Liver (tissue), 9 donors: ENCODE measurements around the gene B4GALNT3. TPM values are rescaled to one million over a fixed set of nuclear protein-coding genes. Genes with fewer than 3 reads are reported as not detected.

Experiments
- DNase-seq: peaks from one replicate; pipeline ENCODE4 v3.0.0-alpha.2; 2017; ENCODE audit warnings: low spot score
- H3K27ac ChIP-seq, 2 donors: one replicate each; pipeline ENCODE4 v1.7.0; 2013; ENCODE audit warnings: inconsistent platforms in 2 of 2, low read length in 2 of 2, control low read depth in 1 of 2, low read depth in 1 of 2, mild to moderate bottlenecking in 1 of 2
- H3K27me3 ChIP-seq, 4 donors: one replicate each; pipeline versions ENCODE4 v1.6.1 to v1.7.0; 2013; ENCODE audit warnings: low read length in 3 of 4, inconsistent platforms in 1 of 4, mild to moderate bottlenecking in 1 of 4, moderate library complexity in 1 of 4; ENCODE audit not compliant: control insufficient read depth in 4 of 4, insufficient read depth in 4 of 4
- H3K36me3 ChIP-seq, 4 donors: one replicate each; pipeline versions ENCODE4 v1.6.1 to v1.7.0; 2013; ENCODE audit warnings: low read length in 3 of 4, mild to moderate bottlenecking in 3 of 4, low read depth in 1 of 4, moderate library complexity in 1 of 4; ENCODE audit not compliant: control insufficient read depth in 4 of 4, insufficient read depth in 3 of 4
- H3K4me1 ChIP-seq, 4 donors: one replicate each; pipeline versions ENCODE4 v1.6.1 to v1.7.0; 2013; ENCODE audit warnings: low read length in 3 of 4, mild to moderate bottlenecking in 3 of 4, moderate library complexity in 1 of 4; ENCODE audit not compliant: control insufficient read depth in 4 of 4, insufficient read depth in 4 of 4
- H3K4me3 ChIP-seq, 3 donors: one replicate each; pipeline versions ENCODE4 v1.6.1 to v1.7.0; 2013; ENCODE audit warnings: low read length in 3 of 3, control low read depth in 1 of 3, low read depth in 1 of 3, mild to moderate bottlenecking in 1 of 3
- H3K9ac ChIP-seq, 2 donors: one replicate each; pipeline ENCODE4 v1.7.0; 2013; ENCODE audit warnings: low read length in 2 of 2, mild to moderate bottlenecking in 2 of 2, moderate library complexity in 2 of 2, control low read depth in 1 of 2, low read depth in 1 of 2
- H3K9me3 ChIP-seq, 4 donors: one replicate each; pipeline versions ENCODE4 v1.6.1 to v1.7.0; 2013; ENCODE audit warnings: low read length in 3 of 4; ENCODE audit not compliant: control insufficient read depth in 4 of 4
- EGR1 ChIP-seq, 2 donors: IDR thresholded peaks; 2 replicates each; pipeline ENCODE4 v1.6.1; 2016 to 2018; ENCODE audit warnings: antibody characterized with exemption in 2 of 2, low read depth in 2 of 2
- FOXA1 ChIP-seq: IDR thresholded peaks from 2 replicates; pipeline ENCODE4 v1.6.1; 2016; ENCODE audit warnings: antibody characterized with exemption
- FOXA2 ChIP-seq: IDR thresholded peaks from 2 replicates; pipeline ENCODE4 v1.6.1; 2016; ENCODE audit warnings: antibody characterized with exemption
- GABPA ChIP-seq, 2 donors: IDR thresholded peaks in 1 of 2; conservative IDR thresholded peaks in 1 of 2; 2 replicates each; pipeline ENCODE4 v1.6.1; 2016; ENCODE audit warnings: antibody characterized with exemption in 2 of 2, mild to moderate bottlenecking in 1 of 2, moderate library complexity in 1 of 2
- NR2F2 ChIP-seq: IDR thresholded peaks from 2 replicates; pipeline ENCODE4 v1.6.1; 2016; ENCODE audit warnings: antibody characterized with exemption
- RAD21 ChIP-seq, 2 donors: IDR thresholded peaks; 2 replicates each; pipeline ENCODE4 v1.6.1; 2016; ENCODE audit warnings: antibody characterized with exemption in 2 of 2, mild to moderate bottlenecking in 2 of 2
- SP1 ChIP-seq: IDR thresholded peaks from 2 replicates; pipeline ENCODE4 v1.6.1; 2018; ENCODE audit warnings: antibody characterized with exemption, mild to moderate bottlenecking
- TAF1 ChIP-seq: conservative IDR thresholded peaks from 2 replicates; pipeline ENCODE4 v1.6.1; 2016; ENCODE audit warnings: antibody characterized with exemption, mild to moderate bottlenecking
- WGBS: extraction: QIAGEN DNeasy Blood & Tissue Kit; methylation state at CpG from one replicate; pipeline ENCODE4 v1.1.7; 2013; 5-methylcytosine and 5-hydroxymethylcytosine counted together
- polyA plus RNA-seq, 2 donors: library from polyadenylated mRNA; stranded (reverse) in 1 of 2; unstranded in 1 of 2; fragments of 200-250 nt in 1 of 2; fragments of >200 nt in 1 of 2; fragmentation: Nextera tagmentation in 1 of 2; extraction: Ambion mirVana in 1 of 2; gene quantifications; one replicate each; pipeline versions ENCODE4 v1.2.1 to v1.2.3, GENCODE V29; 2013 to 2015
- total RNA-seq, 2 donors: library from RNA; depleted of rRNA; stranded (reverse); fragments of >200 nt; gene quantifications; one replicate each; pipeline ENCODE4 v1.2.3, GENCODE V29; 2014
- TF ChIP-seq, protein P1 (sequence below): IDR thresholded peaks from 2 replicates; pipeline ENCODE4 v1.6.1; 2016; ENCODE audit warnings: antibody characterized with exemption, mild to moderate bottlenecking
- TF ChIP-seq, protein P2 (sequence below): IDR thresholded peaks from 2 replicates; pipeline ENCODE4 v1.6.1; 2016; ENCODE audit warnings: antibody characterized with exemption
- TF ChIP-seq, protein P3 (sequence below): IDR thresholded peaks from 2 replicates; pipeline ENCODE4 v1.6.1; 2016; ENCODE audit warnings: antibody characterized with exemption
- TF ChIP-seq, protein P4 (sequence below): IDR thresholded peaks from 2 replicates; pipeline ENCODE4 v1.6.1; 2016; ENCODE audit warnings: antibody characterized with exemption
- TF ChIP-seq, protein P5 (sequence below): fragments of 150-350 bp; IDR thresholded peaks from 2 replicates; pipeline ENCODE4 v1.5.1; 2017; ENCODE audit warnings: improper control_type of control experiment, low read depth, low read length; ENCODE audit not compliant: missing input control
- donor health status: healthy.
- donor health status: healthy.
- donor health status: healthy.
- donor health status: healthy.
- donor health status: healthy.

The B4GALNT3 gene
- total and polyA plus RNA-seq, 4 donors = 0.09 to 0.25 (median 0.14) TPM; not detected in 1

DNA sequence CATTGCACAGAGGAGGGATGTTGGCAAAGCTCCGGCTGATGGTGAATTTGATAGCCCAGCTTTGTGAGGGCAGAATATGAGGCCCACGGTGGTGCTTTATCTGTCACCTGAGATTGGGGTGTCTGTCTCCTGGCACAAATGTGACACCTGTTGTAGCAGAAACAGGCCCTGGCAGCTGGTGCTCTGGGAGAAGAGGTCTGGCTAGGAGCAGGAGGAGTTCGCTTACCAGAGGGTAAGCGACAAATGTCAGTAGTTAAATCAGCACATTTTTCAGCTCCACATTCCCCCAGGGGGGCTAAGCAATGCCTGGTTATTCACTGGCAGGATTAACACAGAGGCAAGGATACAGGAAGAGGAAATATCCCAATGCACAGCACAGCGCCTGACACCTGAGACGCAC lies 71.1 kb downstream of the B4GALNT3 start:
- H3K4me1 ChIP-seq = no peaks in the 10 kb centered on the region
- no peak overlapping the region for H3K4me3 ChIP-seq
- no peak overlapping the region for H3K27ac ChIP-seq
- DNase-seq = no peak
- no peaks in the 10 kb centered on the region for H3K36me3 ChIP-seq
- no peak for TF ChIP-seq NR2F2
- WGBS = 95% methylated on average over 6 of the region's 6 CpGs
- H3K9ac ChIP-seq = no peak overlapping the region
- H3K9me3 ChIP-seq = peaks cover 0 to 2% (median under 1%) of the 10 kb centered on the region in 4 donors
- H3K27me3 ChIP-seq = no peaks in the 10 kb centered on the region

DNA sequence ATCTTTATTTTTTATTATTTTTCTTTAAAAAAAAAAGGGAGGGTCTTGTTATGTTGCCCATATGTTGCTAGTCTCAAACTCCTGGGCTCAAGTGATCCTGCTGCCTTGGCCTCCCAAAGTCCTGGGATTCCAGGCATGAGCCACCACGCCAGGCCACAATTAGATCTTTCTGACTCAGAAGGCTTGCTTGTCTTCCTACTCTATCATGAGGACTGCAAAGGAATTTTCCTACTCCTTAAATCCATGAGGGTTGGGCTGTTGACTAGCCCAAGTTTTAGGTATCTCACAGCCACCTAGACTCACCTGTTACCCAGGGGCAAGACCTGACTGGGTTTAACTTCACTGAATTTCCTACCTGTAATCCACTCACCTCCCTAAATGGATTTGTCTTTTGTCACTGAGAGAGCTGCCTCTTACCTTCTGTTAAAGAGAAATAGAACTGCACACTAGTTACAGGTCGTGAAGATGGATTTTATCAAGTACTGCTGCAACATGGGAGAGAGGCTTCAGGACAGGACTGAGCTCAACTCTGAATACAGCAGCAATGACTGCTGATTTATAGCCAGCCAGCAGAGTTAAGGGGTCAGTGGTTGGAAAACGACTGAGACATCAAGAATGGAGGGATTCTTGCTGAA lies 72.3 kb downstream of the B4GALNT3 start:
- DNase-seq = no peak
- Histone ChIP-seq H3K4me3 (no peak overlapping the region), H3K36me3 (no peaks in the 10 kb centered on the region), H3K27ac (no peak overlapping the region), H3K27me3 (no peaks in the 10 kb centered on the region), H3K4me1 (no peaks in the 10 kb centered on the region), H3K9me3 (peaks cover 0 to 2% (median under 1%) of the 10 kb centered on the region in 4 donors), H3K9ac (no peak overlapping the region)
- TF ChIP-seq, protein P1, sequence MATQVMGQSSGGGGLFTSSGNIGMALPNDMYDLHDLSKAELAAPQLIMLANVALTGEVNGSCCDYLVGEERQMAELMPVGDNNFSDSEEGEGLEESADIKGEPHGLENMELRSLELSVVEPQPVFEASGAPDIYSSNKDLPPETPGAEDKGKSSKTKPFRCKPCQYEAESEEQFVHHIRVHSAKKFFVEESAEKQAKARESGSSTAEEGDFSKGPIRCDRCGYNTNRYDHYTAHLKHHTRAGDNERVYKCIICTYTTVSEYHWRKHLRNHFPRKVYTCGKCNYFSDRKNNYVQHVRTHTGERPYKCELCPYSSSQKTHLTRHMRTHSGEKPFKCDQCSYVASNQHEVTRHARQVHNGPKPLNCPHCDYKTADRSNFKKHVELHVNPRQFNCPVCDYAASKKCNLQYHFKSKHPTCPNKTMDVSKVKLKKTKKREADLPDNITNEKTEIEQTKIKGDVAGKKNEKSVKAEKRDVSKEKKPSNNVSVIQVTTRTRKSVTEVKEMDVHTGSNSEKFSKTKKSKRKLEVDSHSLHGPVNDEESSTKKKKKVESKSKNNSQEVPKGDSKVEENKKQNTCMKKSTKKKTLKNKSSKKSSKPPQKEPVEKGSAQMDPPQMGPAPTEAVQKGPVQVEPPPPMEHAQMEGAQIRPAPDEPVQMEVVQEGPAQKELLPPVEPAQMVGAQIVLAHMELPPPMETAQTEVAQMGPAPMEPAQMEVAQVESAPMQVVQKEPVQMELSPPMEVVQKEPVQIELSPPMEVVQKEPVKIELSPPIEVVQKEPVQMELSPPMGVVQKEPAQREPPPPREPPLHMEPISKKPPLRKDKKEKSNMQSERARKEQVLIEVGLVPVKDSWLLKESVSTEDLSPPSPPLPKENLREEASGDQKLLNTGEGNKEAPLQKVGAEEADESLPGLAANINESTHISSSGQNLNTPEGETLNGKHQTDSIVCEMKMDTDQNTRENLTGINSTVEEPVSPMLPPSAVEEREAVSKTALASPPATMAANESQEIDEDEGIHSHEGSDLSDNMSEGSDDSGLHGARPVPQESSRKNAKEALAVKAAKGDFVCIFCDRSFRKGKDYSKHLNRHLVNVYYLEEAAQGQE = no peak
- TF ChIP-seq, protein P2, sequence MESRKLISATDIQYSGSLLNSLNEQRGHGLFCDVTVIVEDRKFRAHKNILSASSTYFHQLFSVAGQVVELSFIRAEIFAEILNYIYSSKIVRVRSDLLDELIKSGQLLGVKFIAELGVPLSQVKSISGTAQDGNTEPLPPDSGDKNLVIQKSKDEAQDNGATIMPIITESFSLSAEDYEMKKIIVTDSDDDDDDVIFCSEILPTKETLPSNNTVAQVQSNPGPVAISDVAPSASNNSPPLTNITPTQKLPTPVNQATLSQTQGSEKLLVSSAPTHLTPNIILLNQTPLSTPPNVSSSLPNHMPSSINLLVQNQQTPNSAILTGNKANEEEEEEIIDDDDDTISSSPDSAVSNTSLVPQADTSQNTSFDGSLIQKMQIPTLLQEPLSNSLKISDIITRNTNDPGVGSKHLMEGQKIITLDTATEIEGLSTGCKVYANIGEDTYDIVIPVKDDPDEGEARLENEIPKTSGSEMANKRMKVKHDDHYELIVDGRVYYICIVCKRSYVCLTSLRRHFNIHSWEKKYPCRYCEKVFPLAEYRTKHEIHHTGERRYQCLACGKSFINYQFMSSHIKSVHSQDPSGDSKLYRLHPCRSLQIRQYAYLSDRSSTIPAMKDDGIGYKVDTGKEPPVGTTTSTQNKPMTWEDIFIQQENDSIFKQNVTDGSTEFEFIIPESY = no peak
- TF ChIP-seq FOXA2 (no peak), GABPA (IDR thresholded peaks at IDR 0.05 in 1 of 2, conservative IDR thresholded peaks at IDR 0.05 in 1 of 2) (no peak), RAD21 (IDR thresholded peaks at IDR 0.05) (no peak), FOXA1 (no peak)
- TF ChIP-seq, protein P3, sequence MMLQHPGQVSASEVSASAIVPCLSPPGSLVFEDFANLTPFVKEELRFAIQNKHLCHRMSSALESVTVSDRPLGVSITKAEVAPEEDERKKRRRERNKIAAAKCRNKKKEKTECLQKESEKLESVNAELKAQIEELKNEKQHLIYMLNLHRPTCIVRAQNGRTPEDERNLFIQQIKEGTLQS = no peak
- TF ChIP-seq, protein P4, sequence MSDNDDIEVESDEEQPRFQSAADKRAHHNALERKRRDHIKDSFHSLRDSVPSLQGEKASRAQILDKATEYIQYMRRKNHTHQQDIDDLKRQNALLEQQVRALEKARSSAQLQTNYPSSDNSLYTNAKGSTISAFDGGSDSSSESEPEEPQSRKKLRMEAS = no peak
- WGBS = 89% methylated on average over 3 of the region's 3 CpGs

DNA sequence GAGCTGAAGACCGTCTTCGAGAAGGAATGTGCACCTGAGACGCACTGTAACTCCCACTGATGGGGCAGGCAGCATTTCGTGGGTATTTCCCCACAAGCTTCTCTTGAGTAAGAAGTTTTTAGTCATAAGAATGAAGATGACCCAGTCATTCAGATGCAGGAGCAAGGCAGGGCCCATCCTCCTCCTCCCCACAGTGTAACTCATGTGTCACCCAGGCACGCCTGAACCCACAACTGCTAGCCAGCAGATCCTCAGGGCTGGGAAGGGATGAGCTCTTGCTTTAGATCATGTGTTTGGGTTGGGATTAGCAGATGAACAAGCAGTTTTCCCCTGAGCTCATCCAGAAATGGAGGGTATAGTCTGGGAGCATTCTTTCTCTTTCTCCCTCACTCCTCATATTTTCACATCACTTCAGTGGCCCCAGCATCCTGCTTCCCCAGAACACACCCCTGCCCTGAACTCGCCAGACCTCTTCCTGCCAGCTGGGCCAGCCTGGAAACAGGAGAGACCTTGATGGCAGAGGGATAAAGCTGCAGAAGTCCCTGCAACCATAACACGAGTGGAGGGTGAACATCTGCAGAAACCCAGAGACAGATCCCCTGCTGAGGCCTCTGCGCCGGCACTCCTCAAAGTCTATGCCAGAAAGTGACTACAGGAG lies 73.3 kb downstream of the B4GALNT3 start:
- no peak overlapping the region for H3K4me3 ChIP-seq
- no peak overlapping the region for H3K9ac ChIP-seq
- H3K27me3 ChIP-seq = no peaks in the 10 kb centered on the region
- no peak for DNase-seq
- no peaks in the 10 kb centered on the region for H3K36me3 ChIP-seq
- no peaks in the 10 kb centered on the region for H3K4me1 ChIP-seq
- peaks cover 0 to 2% (median under 1%) of the 10 kb centered on the region in 4 donors for H3K9me3 ChIP-seq
- WGBS = 94% methylated on average over 9 of the region's 9 CpGs
- no peak overlapping the region for H3K27ac ChIP-seq
- TF ChIP-seq, protein P4 = no peak
- TF ChIP-seq TAF1 (no peak), SP1 (no peak), NR2F2 (no peak), GABPA (IDR thresholded peaks at IDR 0.05 in 1 of 2, conservative IDR thresholded peaks at IDR 0.05 in 1 of 2) (no peak), RAD21 (IDR thresholded peaks at IDR 0.05) (no peak), EGR1 (IDR thresholded peaks at IDR 0.05; ENCODE audit: low read depth in 2 of 2) (no peak)
- TF ChIP-seq, protein P3 = no peak
- TF ChIP-seq, protein P5, sequence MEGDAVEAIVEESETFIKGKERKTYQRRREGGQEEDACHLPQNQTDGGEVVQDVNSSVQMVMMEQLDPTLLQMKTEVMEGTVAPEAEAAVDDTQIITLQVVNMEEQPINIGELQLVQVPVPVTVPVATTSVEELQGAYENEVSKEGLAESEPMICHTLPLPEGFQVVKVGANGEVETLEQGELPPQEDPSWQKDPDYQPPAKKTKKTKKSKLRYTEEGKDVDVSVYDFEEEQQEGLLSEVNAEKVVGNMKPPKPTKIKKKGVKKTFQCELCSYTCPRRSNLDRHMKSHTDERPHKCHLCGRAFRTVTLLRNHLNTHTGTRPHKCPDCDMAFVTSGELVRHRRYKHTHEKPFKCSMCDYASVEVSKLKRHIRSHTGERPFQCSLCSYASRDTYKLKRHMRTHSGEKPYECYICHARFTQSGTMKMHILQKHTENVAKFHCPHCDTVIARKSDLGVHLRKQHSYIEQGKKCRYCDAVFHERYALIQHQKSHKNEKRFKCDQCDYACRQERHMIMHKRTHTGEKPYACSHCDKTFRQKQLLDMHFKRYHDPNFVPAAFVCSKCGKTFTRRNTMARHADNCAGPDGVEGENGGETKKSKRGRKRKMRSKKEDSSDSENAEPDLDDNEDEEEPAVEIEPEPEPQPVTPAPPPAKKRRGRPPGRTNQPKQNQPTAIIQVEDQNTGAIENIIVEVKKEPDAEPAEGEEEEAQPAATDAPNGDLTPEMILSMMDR = no peak
